PFSK-1 (cell line): ENCODE measurements around the gene RASGRF1.
A peak's percentile ranks its signal among the peaks of the same experiment; 100 is the strongest.

Experiments used
- FOXP2 ChIP-seq: optimal IDR thresholded peaks from 2 replicates; pipeline ENCODE3; 2011; ENCODE audit warnings: borderline replicate concordance, control low read depth, inconsistent platforms; ENCODE audit not compliant: insufficient read depth; ENCODE audit errors: extremely low read length, extremely low read depth
- POLR2AphosphoS5 ChIP-seq: IDR thresholded peaks from 2 replicates; pipeline ENCODE4 v1.6.1; 2012; ENCODE audit warnings: low read depth, mild to moderate bottlenecking, control low read depth, low read length, moderate library complexity
- REST ChIP-seq, 2 experiments: IDR thresholded peaks; 2 replicates each; pipeline versions ENCODE4 v1.6.1 to v1.8.0; 2011 to 2012; ENCODE audit warnings: low read depth in 2 of 2, low read length in 2 of 2, control low read depth in 1 of 2, inconsistent platforms in 1 of 2, mild to moderate bottlenecking in 1 of 2, moderate library complexity in 1 of 2; ENCODE audit not compliant: insufficient read depth in 1 of 2
- SIN3A ChIP-seq: IDR thresholded peaks from 2 replicates; pipeline ENCODE4 v1.6.1; 2012; ENCODE audit warnings: mild to moderate bottlenecking, low read length, moderate library complexity, borderline replicate concordance; ENCODE audit not compliant: insufficient read depth
- TAF1 ChIP-seq: IDR thresholded peaks from 2 replicates; pipeline ENCODE4 v1.6.1; 2012; ENCODE audit warnings: low read length, control low read depth, borderline replicate concordance; ENCODE audit not compliant: insufficient read depth

Gene RASGRF1

GRCh38 chr15:79122991-79123390 lies 32.4 kb upstream of the RASGRF1 start:
- TF ChIP-seq TAF1, result no peak
- TF ChIP-seq POLR2AphosphoS5, result no peak
- no peak for TF ChIP-seq SIN3A
- no peak for TF ChIP-seq REST (IDR thresholded peaks at IDR 0.05; ENCODE audit: insufficient read depth in 1 of 2, low read depth in 2 of 2, low read length in 2 of 2)
- no peak for TF ChIP-seq FOXP2

- TF ChIP-seq FOXP2 (no peak), TAF1 (no peak), REST (IDR thresholded peaks at IDR 0.05; ENCODE audit: insufficient read depth in 1 of 2, low read depth in 2 of 2, low read length in 2 of 2) (no peak), POLR2AphosphoS5 (no peak)
Measured at GRCh38 chr15:79122391-79122790, 31.8 kb upstream of the RASGRF1 start.

- TF ChIP-seq REST (IDR thresholded peaks at IDR 0.05; ENCODE audit: insufficient read depth in 1 of 2, low read depth in 2 of 2, low read length in 2 of 2) (no peak), POLR2AphosphoS5 (no peak), FOXP2 (no peak), TAF1 (no peak)
Measured at GRCh38 chr15:79121571-79121970, 31.0 kb upstream of the RASGRF1 start.

GRCh38 chr15:79117442-79118204 lies 27.0 kb upstream of the RASGRF1 start:
- TF ChIP-seq POLR2AphosphoS5 (no peak), FOXP2 (no peak), REST (IDR thresholded peaks at IDR 0.05; ENCODE audit: insufficient read depth in 1 of 2, low read depth in 2 of 2, low read length in 2 of 2) (peak; percentile 40 to 80; a peak in 3 of 4 replicates)

GRCh38 chr15:79116771-79117170 lies 26.2 kb upstream of the RASGRF1 start:
- no peak for TF ChIP-seq POLR2AphosphoS5
- no peak for TF ChIP-seq REST (IDR thresholded peaks at IDR 0.05; ENCODE audit: insufficient read depth in 1 of 2, low read depth in 2 of 2, low read length in 2 of 2)
- no peak for TF ChIP-seq FOXP2
- TF ChIP-seq TAF1, result no peak
- TF ChIP-seq SIN3A, result no peak
